HG03175 (cell line): ENCODE measurements around the gene ROR2.
"Not testable (repeated sequence)": the region's sequence is repeated elsewhere in the genome, so short reads cannot be mapped to it uniquely, and the experiment has no call there.

Experiments
- ATAC-seq: cut with Tn5 transposase; IDR thresholded peaks from one replicate; pipeline ENCODE4 v1.9.1; 2021; ENCODE audit warnings: mild to moderate bottlenecking, moderate library complexity; ENCODE audit not compliant: unreplicated experiment

The ROR2 gene

DNA sequence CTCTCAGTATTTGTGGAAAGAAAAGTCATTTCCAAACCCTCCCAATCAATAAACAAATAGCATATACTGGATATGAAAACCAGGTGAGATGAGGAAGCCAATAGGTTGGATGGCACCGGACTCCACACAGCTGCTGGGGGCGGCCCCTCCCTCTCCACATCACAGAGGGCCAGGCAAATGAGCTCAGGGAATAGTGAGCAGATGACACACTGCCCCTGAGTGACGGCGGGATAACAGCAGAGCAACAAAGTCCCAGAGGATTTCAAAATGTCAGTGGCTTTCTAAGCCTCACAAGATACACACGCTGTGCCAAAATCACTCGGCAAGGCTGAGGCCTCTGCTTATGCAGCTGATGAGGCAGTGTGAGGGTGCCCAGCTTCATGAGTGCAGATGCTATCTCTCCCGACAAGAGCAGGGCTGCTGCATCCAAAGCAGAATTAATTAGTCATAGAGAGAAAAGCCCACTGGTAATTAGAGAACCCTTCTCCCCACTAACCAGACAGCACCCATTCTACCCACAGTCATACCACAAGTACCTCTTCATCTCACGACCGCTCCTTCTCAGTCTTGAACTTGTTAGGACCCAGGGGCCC lies 291.4 kb downstream of the ROR2 start:
- ATAC-seq, result no peak

DNA sequence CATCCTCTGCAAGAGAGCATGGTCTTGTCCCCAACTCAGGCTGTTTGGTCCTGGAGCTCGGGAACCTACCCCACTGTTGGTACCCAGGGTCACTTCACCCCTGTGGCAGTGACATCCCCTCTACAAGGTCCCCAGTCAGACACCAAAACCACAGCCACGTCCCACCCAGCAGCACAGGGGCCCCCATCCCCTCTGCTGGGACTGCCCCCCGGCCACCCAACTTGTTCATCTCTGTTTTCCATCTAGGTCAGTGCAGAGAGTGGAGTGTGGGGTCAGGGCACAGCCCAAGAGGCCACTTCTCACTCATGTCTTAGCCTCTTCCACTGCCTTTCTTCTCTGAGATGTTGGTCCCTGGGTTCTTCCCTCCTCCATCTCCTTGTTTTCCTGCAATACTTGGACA lies 292.5 kb downstream of the ROR2 start:
- no peak for ATAC-seq

DNA sequence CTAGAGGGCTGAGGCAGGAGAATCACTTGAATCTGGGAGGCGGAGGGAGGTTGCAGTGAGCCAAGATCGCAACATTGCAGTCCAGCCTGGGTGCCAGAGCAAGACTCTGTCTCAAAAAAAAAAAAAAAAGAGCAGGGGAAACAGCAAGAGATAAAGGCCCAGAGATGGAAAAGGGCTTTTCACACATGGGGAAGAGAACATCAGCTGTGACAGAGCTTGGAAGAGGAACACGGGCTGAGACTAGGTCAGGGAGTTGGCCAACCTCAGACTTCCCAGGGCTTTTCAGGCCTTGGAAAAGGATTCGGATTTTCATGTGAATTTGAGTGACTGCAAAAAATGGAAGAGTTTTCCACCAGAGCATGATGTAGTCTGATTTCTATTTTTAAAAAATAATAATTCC lies 294.4 kb downstream of the ROR2 start:
- ATAC-seq, result no peak

DNA sequence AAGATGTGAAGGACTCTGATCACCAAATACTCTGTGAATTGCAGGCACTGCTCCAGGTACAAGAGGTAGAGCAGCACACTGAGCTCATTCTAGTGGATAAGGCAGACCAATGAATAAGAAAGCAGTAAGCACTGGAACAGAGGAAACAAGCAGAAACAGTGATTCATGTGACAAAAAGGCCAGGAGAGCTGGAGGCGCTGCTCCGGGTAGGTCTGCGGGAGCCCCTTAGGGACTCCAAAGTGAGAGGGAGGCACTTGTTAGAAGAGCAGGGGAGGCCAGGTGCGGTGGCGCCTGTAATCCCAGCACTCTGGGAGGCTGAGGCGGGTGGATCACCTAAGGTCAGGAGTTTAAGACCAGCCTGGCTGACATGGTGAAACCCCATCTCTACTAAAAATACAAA lies 294.8 kb downstream of the ROR2 start:
- no peak for ATAC-seq

DNA sequence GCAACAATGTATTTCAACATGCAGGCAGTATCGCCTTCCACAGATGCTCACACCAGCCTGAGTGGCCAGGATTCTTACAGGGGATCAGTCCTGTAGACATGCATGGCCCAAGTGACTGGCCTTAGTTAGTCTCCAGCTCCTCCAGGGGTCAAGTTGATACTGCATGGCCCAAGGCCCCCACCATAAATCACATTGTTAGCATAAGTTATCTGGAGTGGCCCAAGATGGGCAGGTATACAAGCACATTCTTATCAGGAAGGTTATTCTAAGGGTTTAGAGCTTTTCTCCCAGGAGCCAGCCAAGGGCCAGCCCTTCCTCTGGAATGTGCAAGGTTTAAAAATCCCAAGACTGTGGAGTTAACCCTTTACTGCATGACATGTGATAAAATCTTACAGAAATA lies 295.5 kb downstream of the ROR2 start:
- ATAC-seq, result no peak

DNA sequence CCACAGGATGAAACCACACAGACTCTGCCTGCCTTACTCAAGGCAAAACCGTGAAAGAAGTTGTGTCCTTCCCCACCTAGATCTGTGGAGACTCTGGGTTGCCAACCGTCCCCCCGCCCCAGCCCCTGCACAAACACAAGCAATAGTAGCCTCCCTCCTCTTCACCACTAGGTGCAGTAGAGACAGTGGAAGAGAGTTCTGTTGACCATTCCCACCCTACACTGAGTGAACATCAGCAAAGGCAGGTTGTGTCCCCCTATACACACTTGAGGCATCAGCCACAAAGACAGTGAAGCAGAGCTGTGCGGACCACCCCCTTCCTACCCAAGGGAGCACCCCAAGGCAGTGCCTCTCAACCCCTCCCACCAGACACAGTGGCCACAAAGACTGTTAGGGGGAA lies 302.7 kb downstream of the ROR2 start:
- ATAC-seq, result no peak

DNA sequence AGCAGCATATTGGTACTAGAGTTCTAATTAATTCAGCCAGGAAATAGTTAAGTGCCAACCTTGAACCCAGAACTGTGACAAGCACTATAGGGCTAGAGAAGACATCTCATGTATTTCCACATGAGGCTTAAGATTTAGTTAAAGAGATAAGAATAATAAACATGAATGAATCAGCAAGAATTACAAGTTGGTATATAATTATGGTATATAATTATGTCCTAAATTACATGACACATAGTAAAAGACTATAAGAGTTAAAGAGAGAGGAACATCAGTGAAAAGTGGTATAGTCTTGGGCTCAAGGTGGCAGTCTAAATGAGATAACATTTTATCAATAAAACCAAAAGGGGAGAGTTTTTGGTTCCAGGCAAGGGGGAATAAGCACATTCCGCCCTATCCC lies 303.3 kb downstream of the ROR2 start:
- ATAC-seq, result no peak

DNA sequence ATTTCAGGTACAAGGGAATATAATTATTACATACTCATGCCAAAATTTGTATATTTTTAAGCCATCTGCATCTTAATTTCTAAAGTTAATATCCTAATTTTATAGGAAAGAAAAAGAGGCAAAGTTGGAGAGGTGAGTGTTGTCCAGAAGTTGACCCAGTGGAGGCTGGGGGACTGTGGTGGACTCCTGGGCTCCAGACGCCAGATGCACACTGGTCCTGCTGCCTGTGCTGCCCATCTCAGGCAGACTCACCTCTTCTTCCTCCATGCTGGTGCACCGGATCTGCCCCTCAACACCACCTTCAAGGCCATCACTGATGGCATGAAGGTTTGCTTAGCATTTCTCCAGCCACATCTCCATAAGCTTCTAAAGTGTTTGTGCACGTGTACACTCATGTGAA lies 305.6 kb downstream of the ROR2 start:
- ATAC-seq, result no peak

DNA sequence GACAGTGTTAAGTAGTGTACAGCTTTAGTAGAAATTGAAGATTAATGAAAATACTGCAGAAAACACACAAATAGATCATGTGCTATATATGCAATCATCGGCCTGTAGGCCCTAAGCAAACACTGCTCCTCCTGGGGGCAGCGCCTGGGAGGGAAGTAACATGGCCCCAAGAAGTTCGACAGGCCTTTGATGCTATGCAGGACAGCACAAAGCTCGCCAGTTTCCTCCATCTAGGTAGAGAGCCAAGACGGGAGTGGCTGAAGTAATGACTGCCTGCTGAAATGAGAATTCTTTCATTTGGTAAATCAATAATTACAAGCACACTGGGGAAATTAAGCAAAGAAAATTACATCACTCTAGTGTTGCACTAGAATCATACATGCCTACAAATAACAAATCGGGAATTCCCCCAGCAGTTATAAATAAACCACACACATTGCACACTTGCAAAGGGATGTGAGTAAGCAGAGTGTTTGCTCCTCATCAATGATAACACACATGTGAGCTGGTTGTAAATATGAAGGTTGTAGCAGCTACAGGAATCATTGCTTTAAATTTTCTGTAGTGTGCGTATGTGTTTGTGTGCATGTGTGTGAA lies 306.4 kb downstream of the ROR2 start:
- ATAC-seq, result no peak

DNA sequence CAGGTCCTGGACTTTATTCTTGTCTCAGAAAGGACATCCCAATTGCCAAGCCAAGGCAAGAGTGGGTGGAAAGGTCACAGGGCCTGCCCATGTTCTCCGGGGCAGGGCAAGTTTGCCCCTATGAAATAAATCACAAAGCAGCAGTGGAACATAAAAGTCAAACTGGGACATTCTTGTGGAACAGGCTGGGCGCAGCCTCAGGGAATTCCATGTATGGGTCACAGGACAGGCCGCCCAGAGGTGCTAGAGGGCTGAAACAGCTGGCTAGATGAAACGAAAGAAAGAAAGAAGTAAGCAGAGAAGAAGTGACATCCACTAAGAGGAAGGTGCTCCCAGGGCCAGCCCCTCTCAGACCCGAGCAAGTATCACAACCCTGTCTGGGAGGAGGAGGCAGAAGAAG lies 307.3 kb downstream of the ROR2 start:
- no peak for ATAC-seq

DNA sequence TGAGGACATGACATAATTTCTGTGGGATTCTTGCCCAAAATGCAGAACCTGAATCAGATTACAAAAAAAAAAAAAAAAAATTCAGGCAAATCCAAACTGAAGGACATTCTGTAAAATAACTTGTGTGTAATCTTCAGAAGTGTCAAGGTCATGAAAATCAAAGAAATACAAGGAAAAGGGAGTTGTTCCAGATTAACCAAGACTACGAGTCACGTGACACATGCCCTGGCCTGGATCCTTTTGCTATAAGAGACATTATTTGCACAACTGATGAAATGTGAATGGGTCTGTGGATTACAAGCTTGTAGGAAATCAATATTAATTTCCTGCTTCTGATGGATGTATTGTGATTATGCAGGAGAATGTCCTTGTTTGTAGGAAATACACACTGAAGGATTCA lies 309.6 kb downstream of the ROR2 start:
- no peak for ATAC-seq

DNA sequence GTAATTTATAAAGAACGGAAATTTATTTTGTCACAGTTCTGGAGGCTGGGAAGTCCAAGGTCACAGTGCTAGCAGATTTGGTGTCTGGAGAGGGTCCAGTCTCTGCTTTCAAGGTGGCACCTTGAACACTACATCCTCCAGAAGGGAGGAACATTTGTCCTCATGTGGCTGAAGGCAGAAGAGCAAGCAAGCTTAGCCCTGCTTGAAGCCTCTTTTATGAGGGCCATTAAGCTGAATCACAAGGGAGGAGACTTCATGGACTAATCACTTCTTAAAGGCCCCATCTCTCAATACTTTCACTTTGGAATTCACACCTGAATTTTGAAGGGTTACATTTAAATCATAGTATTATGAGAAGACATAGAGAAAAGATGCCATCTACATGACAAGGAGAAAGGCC lies 311.0 kb downstream of the ROR2 start:
- ATAC-seq, result no peak

DNA sequence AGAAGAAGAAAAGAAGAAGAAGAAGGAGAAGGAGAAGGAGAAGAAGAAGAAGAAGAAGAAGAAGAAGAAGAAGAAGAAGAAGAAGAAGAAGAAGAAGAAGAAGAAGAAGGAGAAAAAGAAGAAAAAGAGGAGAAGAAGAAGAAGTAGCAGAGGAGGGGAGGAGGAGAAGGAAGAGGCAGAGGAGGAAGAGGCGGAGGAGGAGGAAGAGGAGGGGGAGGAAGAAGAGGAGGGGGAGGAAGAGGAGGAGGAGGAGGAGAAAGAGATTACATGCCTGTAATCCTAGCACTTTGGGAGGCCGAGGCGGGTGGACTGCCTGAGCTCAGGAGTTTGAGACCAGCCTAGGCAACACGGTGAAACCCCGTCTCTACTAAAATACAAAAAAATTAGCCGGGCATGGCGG lies 315.2 kb downstream of the ROR2 start:
- not testable (repeated sequence) for ATAC-seq

DNA sequence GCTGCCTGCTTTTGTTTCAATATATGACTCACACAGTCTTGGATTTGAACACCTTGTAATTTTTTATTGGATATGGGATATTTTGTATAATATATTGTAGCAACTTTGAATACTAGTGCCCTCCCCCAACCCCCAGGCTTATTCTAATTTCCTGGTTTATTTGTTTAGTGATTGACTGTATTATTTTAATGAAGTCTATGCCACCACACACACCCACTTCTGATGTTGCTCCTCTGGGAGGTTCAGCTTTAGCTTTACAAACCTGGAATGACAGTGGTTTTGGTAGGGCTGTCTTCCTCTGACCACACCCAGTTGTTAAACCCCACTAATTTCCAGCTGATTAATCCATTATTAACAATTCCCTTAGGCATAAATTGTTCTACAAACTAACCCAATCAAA lies 320.3 kb downstream of the ROR2 start:
- no peak for ATAC-seq

DNA sequence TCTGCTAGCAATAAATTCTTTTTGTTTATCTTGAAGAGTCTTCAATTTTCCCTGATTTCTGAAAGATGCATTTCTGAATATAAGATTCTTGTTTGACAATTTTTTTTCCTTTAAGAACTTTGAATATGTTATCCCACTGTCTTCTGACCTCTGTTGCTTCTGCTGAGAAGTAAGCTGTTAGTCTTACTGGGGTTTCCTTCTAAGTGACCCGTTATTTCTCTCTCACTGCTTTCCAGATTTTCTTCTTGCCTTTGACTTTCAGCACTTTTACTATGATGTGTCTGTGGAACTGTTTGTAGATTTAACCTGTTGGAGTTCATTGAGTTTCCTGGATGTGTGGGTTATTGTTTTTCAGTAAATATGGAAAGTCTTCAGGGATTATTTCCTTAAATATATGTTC lies 321.1 kb downstream of the ROR2 start:
- no peak for ATAC-seq

DNA sequence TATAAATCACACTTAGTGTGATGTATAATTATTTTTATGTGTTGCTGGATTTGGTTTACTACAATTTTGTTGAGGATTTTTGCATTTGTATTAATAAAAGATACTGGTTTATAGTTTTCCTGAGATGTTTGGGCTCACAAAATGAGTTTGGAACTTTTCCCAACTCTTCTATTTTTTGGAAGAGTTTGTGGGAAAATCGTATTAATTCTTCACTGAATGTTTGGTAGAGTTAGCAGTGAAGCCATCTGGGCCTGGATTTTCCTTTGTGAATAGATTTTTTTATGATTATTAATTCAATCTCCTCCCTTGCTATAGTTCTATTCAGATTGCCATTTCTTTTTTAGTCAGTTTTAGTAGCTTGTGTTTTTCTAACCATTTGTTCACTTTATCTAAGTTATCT lies 324.7 kb downstream of the ROR2 start:
- ATAC-seq, result no peak

DNA sequence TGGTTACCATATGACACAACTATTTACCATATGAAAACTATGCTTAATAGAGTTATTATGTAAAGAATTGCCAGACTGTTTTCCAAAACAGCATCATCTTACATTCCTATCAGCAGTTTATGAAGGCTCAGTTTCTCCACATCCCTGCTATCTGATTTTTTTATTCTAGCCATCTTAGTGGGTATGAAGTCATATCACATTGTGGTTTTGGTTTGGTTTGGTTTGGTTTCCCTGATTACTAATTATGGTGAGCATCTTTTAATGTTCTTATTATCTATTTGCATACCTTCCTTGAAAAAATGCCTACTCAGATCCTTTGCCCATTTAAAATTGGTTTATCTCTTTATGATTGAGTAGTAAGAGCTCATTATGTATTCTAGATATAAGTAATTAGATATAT lies 327.0 kb downstream of the ROR2 start:
- no peak for ATAC-seq

DNA sequence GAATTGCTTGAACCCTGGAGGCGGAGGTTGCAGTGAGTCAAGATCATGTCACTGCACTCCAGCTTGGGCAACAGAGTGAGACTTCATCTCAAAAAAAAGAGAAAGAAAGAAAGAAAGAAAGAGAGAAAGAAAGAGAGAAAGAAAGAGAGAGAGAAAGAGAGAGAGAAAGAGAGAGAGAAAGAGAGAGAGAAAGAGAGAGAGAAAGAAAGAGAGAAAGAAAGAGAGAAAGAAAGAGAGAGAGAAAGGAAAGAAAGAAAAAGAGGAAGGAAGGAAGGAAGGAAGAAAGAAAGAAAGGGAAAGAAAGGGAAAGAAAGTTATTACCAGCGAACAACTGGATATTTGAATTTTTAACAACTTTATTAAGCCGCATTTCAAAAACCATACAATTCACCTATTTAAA lies 327.9 kb downstream of the ROR2 start:
- not testable (repeated sequence) for ATAC-seq

DNA sequence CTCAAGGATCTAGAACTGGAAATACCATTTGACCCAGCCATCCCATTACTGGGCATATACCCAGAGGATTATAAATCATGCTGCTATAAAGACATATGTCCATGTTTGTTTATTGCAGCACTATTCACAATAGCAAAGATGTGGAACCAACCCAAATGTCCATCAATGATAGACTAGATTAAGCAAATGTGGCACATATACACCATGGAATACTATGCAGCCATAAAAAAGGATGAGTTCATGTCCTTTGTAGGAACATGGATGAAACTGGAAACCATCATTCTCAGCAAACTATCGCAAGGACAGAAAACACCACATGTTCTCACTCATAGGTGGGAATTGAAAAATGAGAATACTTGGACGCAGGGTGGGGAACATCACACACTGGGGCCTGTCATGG lies 336.0 kb downstream of the ROR2 start:
- not testable (repeated sequence) for ATAC-seq

DNA sequence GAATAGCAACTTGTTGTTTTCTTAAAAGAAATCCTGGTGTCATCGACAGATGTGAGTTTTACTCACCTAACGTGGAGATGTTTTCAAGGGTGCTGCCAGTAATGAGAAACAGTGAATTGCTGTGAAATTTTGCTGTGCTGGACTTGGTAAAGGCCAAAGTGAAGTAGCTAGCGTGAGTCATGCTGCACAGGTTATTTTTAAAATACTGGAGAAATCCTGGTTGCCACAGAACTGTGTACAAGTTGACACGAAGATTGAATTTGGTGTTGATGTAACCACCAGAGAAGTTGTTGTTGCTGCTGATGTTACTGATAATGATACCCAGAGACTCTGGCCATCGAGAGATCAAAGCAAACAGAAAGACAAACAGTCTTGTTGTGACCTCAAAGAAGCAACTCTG lies 338.4 kb downstream of the ROR2 start:
- no peak for ATAC-seq

DNA sequence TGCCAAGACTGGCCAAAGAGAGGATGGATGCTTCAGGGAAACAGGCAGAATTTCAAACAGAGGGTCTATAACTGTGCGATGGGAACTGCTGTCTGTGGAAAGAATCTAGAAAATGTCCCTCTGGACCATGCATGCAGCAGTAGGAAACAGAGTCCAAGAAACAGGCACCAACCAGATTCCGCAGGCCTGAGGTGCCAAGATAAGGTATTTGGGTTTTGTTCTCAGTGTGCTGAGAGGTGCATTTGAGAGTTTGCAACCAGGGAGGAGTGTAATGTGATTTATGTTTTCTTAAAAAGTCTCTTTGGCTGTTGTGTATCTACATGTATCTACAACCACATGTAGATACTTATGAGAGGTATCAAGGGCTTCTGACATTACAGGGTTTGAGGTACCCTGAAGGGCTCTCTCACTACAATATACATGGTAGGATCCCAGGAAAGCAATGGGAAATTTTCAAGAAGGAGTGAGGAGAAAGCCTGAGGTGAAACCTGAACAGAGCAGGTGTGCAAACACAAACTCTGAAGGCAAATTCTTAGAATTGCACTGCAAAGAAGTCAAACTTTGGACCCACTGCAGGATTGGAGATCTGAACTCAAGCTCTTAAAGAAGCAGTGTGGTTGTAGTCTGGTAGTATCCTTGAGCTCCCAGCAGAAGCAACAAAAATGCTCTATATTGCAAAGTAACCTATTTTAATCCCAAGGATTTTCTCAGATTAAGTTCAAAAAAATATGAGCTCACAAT lies 343.6 kb downstream of the ROR2 start:
- ATAC-seq, result no peak

DNA sequence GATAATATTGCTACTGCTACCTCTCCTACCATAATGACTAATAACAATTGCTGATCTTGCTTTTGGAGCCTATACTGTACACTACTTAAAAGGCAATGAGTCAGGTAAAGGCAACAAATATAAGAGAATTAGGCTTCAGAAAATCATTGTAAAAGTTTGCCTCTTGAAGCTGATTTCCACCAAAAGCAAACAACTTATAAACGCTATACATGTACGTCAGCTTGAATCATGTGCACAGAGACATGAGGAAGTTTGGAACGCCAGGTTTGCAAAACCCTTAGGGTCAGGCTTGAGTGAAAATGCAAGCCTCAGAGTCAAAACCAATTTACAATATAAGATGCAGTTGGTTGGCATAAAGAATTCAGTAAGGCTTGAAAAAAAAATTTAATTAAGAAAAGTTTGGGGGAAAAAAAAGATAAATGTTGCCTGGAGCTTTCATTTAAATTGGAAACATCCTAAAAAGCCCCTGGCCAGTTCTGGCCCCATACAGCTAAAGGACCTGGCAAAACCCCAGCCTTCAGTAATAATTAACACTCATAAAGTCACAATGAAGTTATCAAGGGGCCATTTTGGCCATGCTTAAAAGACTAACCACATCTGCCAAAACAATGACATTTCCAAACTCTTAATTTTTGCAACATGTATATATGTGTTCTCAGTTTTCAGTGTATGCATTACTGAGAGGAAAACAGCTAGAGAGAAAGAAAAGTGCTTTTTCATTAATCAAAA lies 345.4 kb downstream of the ROR2 start:
- no peak for ATAC-seq
